ENCODE data around the gene MBTPS1.

MBTPS1 gene

GRCh38 chr16:84033251-84034195 is 83.2 kb downstream of the MBTPS1 start:
- no peak for FAIRE-seq

- FAIRE-seq = no peak
Observed at GRCh38 chr16:84032458-84033178, 84.1 kb downstream of the MBTPS1 start.

GRCh38 chr16:84031556-84031955 is 85.2 kb downstream of the MBTPS1 start:
- no peak for FAIRE-seq

GRCh38 chr16:84029297-84030047 is 87.3 kb downstream of the MBTPS1 start:
- no peak for FAIRE-seq

GRCh38 chr16:84027625-84028024 is 89.1 kb downstream of the MBTPS1 start:
- peak; percentile 92 for FAIRE-seq

GRCh38 chr16:84026606-84027005 is 90.1 kb downstream of the MBTPS1 start:
- FAIRE-seq = no peak

- FAIRE-seq = no peak
Observed at GRCh38 chr16:84024854-84025253, 91.9 kb downstream of the MBTPS1 start.

- FAIRE-seq = no peak
Observed at GRCh38 chr16:84022644-84023043, 94.1 kb downstream of the MBTPS1 start.

GRCh38 chr16:84021488-84021887 is 95.3 kb downstream of the MBTPS1 start:
- FAIRE-seq = no peak

- FAIRE-seq = no peak
Observed at GRCh38 chr16:84020353-84020752, 96.4 kb downstream of the MBTPS1 start.

GRCh38 chr16:84018710-84019109 is 98.0 kb downstream of the MBTPS1 start:
- FAIRE-seq = no peak

GRCh38 chr16:84016477-84016876 is 100.3 kb downstream of the MBTPS1 start:
- FAIRE-seq = no peak

GRCh38 chr16:84015399-84015798 is 101.3 kb downstream of the MBTPS1 start:
- no peak for FAIRE-seq

- FAIRE-seq = no peak
Observed at GRCh38 chr16:84014570-84015327, 102.0 kb downstream of the MBTPS1 start.

- no peak for FAIRE-seq
Observed at GRCh38 chr16:84013787-84014569, 102.8 kb downstream of the MBTPS1 start.

- FAIRE-seq = no peak
Observed at GRCh38 chr16:84009282-84009681, 107.5 kb downstream of the MBTPS1 start.

- no peak for FAIRE-seq
Observed at GRCh38 chr16:84007965-84008364, 108.8 kb downstream of the MBTPS1 start.

GRCh38 chr16:84007520-84007919 is 109.2 kb downstream of the MBTPS1 start:
- no peak for FAIRE-seq

GRCh38 chr16:84005391-84005790 is 111.4 kb downstream of the MBTPS1 start:
- FAIRE-seq = no peak

- FAIRE-seq = no peak
Observed at GRCh38 chr16:84004442-84004841, 112.3 kb downstream of the MBTPS1 start.

Measured in islet of Langerhans (tissue), 1 donor.